Measurements from ENCODE around the gene ERCC4. TPM values are rescaled to one million over a fixed set of nuclear protein-coding genes. Genes with fewer than 3 reads are reported as not detected.

The ERCC4 gene
- polyA plus RNA-seq, 2 of the 4 experiments (the other 2 are of a cell fraction): 5.9 to 15.1 TPM

GRCh38 chr16:13992976-13993375, 73.0 kb downstream of the ERCC4 start:
- Histone ChIP-seq H3K9me3 (no peaks in the 10 kb centered on the region), H3K4me2 (no peak overlapping the region), H3K4me3 (no peak overlapping the region), H3K4me1 (peaks cover 13% of the 10 kb centered on the region), H3K27ac (no peak overlapping the region)
- no peak for DNase-seq (ENCODE audit: low read depth in 1 of 2, low spot score in 1 of 2)
- FAIRE-seq: no peak
- ChIA-PET CTCF (interaction anchor here (1.1 kb wide), 1 partner anchor 17 kb away, joined by 4 read pairs; no protein-coding TSS in a partner anchor), POLR2A (no interaction called here)
- ATAC-seq: no peak
- WGBS (ENCODE audit: missing lambda C conversion rate): 86% methylated on average over 4 of the region's 4 CpGs
- no peak for TF ChIP-seq HOXA7 (CRISPR knock-in tag; IDR thresholded peaks at IDR 0.05)
- no peak for TF ChIP-seq ZSCAN20 (CRISPR knock-in tag; IDR thresholded peaks at IDR 0.05)

- FAIRE-seq: no peak
- POLR2A ChIA-PET: no interaction called here
These were observed 74.5 kb downstream of the ERCC4 start for GRCh38 chr16:13994239-13995106.

GRCh38 chr16:13995194-13995593, 75.2 kb downstream of the ERCC4 start:
- FAIRE-seq: no peak
- H3K4me3 ChIP-seq: no peak overlapping the region
- no peak for DNase-seq (ENCODE audit: low read depth in 1 of 2, low spot score in 1 of 2)
- TF ChIP-seq SREBF2 (IDR thresholded peaks at IDR 0.05): no peak
- WGBS (ENCODE audit: missing lambda C conversion rate): 70% methylated on average over 1 of the region's 1 CpG
- POLR2A ChIA-PET: no interaction called here
- H3K9me3 ChIP-seq: no peaks in the 10 kb centered on the region
- H3K27ac ChIP-seq: no peak overlapping the region
- CTCF ChIA-PET: no interaction called here
- ATAC-seq: no peak
- H3K4me2 ChIP-seq: no peak overlapping the region
- H3K4me1 ChIP-seq: peaks cover 17% of the 10 kb centered on the region

More at GRCh38 chr16:13994239-13995106, 74.5 kb downstream of the ERCC4 start:
- WGBS (ENCODE audit: missing lambda C conversion rate): 51% methylated on average over 14 of the region's 14 CpGs
- CTCF ChIA-PET: interaction anchor here (0.6 kb wide), 1 partner anchor 14 kb away, joined by 3 read pairs; no protein-coding TSS in a partner anchor
- no peak for TF ChIP-seq ZNF302 (CRISPR knock-in tag; IDR thresholded peaks at IDR 0.05)
- DNase-seq (ENCODE audit: low read depth in 1 of 2, low spot score in 1 of 2): no peak
- H3K27ac ChIP-seq: no peak overlapping the region
- H3K4me2 ChIP-seq: no peak overlapping the region
- peaks cover 17% of the 10 kb centered on the region for H3K4me1 ChIP-seq
- H3K9me3 ChIP-seq: no peaks in the 10 kb centered on the region
- no peak for ATAC-seq
- no peak overlapping the region for H3K4me3 ChIP-seq

GRCh38 chr16:13996778-13997288, 76.9 kb downstream of the ERCC4 start:
- no peak for FAIRE-seq

More at GRCh38 chr16:13996778-13997288, 76.9 kb downstream of the ERCC4 start:
- no peak overlapping the region for H3K4me2 ChIP-seq
- no peak overlapping the region for H3K4me3 ChIP-seq
- WGBS (ENCODE audit: missing lambda C conversion rate): 89% methylated on average over 11 of the region's 11 CpGs
- ChIA-PET CTCF (interaction anchor here (0.6 to 1.6 kb wide), 3 partner anchors 8 to 21 kb away, joined by 3 to 4 read pairs (median 3); no protein-coding TSS in a partner anchor), POLR2A (no interaction called here)
- no peak overlapping the region for H3K27ac ChIP-seq
- ATAC-seq (no peak), DNase-seq (ENCODE audit: low read depth in 1 of 2, low spot score in 1 of 2) (no peak)
- TF ChIP-seq PHF8 (IDR thresholded peaks at IDR 0.05; ENCODE audit: borderline replicate concordance, low read depth) (no peak), RAD21 (conservative IDR thresholded peaks at IDR 0.05 in 1 of 2, IDR thresholded peaks at IDR 0.05 in 1 of 2) (no peak), ZSCAN20 (CRISPR knock-in tag; IDR thresholded peaks at IDR 0.05) (no peak), USF2 (IDR thresholded peaks at IDR 0.05) (no peak), FOSB (CRISPR knock-in tag; IDR thresholded peaks at IDR 0.05) (no peak), KDM1A (IDR thresholded peaks at IDR 0.05; ENCODE audit: low read depth) (no peak), TP53 (CRISPR knock-in tag; IDR thresholded peaks at IDR 0.05) (no peak), CEBPB (IDR thresholded peaks at IDR 0.05) (no peak), CHD2 (IDR thresholded peaks at IDR 0.05; ENCODE audit: low read length, partially characterized antibody) (no peak), HEYL (CRISPR knock-in tag; IDR thresholded peaks at IDR 0.05) (no peak), HDAC2 (IDR thresholded peaks at IDR 0.05) (no peak), CTCF (IDR thresholded peaks at IDR 0.05) (no peak), ELK1 (IDR thresholded peaks at IDR 0.05; ENCODE audit: low read depth, low read length) (no peak), ATOH8 (CRISPR knock-in tag; IDR thresholded peaks at IDR 0.05; ENCODE audit: low read depth) (no peak), JUNB (IDR thresholded peaks at IDR 0.05) (no peak), HOXB5 (CRISPR knock-in tag; IDR thresholded peaks at IDR 0.05) (no peak)
- peaks cover 17% of the 10 kb centered on the region for H3K4me1 ChIP-seq
- H3K9me3 ChIP-seq: no peaks in the 10 kb centered on the region
